Liver (tissue), 9 donors: ENCODE measurements around the gene RBM28. TPM values are rescaled to one million over a fixed set of nuclear protein-coding genes. Genes with fewer than 3 reads are reported as not detected.

ENCODE experiments used
- DNase-seq: peaks from one replicate; pipeline ENCODE4 v3.0.0-alpha.2; 2017; ENCODE audit warnings: low spot score
- H3K27ac ChIP-seq, 2 donors: one replicate each; pipeline ENCODE4 v1.7.0; 2013; ENCODE audit warnings: inconsistent platforms in 2 of 2, low read length in 2 of 2, control low read depth in 1 of 2, low read depth in 1 of 2, mild to moderate bottlenecking in 1 of 2
- H3K27me3 ChIP-seq, 4 donors: one replicate each; pipeline versions ENCODE4 v1.6.1 to v1.7.0; 2013; ENCODE audit warnings: low read length in 3 of 4, inconsistent platforms in 1 of 4, mild to moderate bottlenecking in 1 of 4, moderate library complexity in 1 of 4; ENCODE audit not compliant: control insufficient read depth in 4 of 4, insufficient read depth in 4 of 4
- H3K36me3 ChIP-seq, 4 donors: one replicate each; pipeline versions ENCODE4 v1.6.1 to v1.7.0; 2013; ENCODE audit warnings: low read length in 3 of 4, mild to moderate bottlenecking in 3 of 4, low read depth in 1 of 4, moderate library complexity in 1 of 4; ENCODE audit not compliant: control insufficient read depth in 4 of 4, insufficient read depth in 3 of 4
- H3K4me1 ChIP-seq, 4 donors: one replicate each; pipeline versions ENCODE4 v1.6.1 to v1.7.0; 2013; ENCODE audit warnings: low read length in 3 of 4, mild to moderate bottlenecking in 3 of 4, moderate library complexity in 1 of 4; ENCODE audit not compliant: control insufficient read depth in 4 of 4, insufficient read depth in 4 of 4
- H3K4me3 ChIP-seq, 3 donors: one replicate each; pipeline versions ENCODE4 v1.6.1 to v1.7.0; 2013; ENCODE audit warnings: low read length in 3 of 3, control low read depth in 1 of 3, low read depth in 1 of 3, mild to moderate bottlenecking in 1 of 3
- H3K9ac ChIP-seq, 2 donors: one replicate each; pipeline ENCODE4 v1.7.0; 2013; ENCODE audit warnings: low read length in 2 of 2, mild to moderate bottlenecking in 2 of 2, moderate library complexity in 2 of 2, control low read depth in 1 of 2, low read depth in 1 of 2
- H3K9me3 ChIP-seq, 4 donors: one replicate each; pipeline versions ENCODE4 v1.6.1 to v1.7.0; 2013; ENCODE audit warnings: low read length in 3 of 4; ENCODE audit not compliant: control insufficient read depth in 4 of 4
- ATF3 ChIP-seq: IDR thresholded peaks from 2 replicates; pipeline ENCODE4 v1.6.1; 2016; ENCODE audit warnings: antibody characterized with exemption
- CTCF ChIP-seq: fragments of 150-350 bp; IDR thresholded peaks from 2 replicates; pipeline ENCODE4 v1.5.1; 2017; ENCODE audit warnings: improper control_type of control experiment, low read depth, low read length; ENCODE audit not compliant: missing input control
- EGR1 ChIP-seq, 2 donors: IDR thresholded peaks; 2 replicates each; pipeline ENCODE4 v1.6.1; 2016 to 2018; ENCODE audit warnings: antibody characterized with exemption in 2 of 2, low read depth in 2 of 2
- FOXA1 ChIP-seq: IDR thresholded peaks from 2 replicates; pipeline ENCODE4 v1.6.1; 2016; ENCODE audit warnings: antibody characterized with exemption
- FOXA2 ChIP-seq: IDR thresholded peaks from 2 replicates; pipeline ENCODE4 v1.6.1; 2016; ENCODE audit warnings: antibody characterized with exemption
- GABPA ChIP-seq, 2 donors: IDR thresholded peaks in 1 of 2; conservative IDR thresholded peaks in 1 of 2; 2 replicates each; pipeline ENCODE4 v1.6.1; 2016; ENCODE audit warnings: antibody characterized with exemption in 2 of 2, mild to moderate bottlenecking in 1 of 2, moderate library complexity in 1 of 2
- HNF4A ChIP-seq, 2 donors: conservative IDR thresholded peaks; 2 replicates each; pipeline ENCODE4 v1.6.1; 2016; ENCODE audit warnings: antibody characterized with exemption in 2 of 2, mild to moderate bottlenecking in 2 of 2
- HNF4G ChIP-seq: IDR thresholded peaks from 2 replicates; pipeline ENCODE4 v1.6.1; 2016; ENCODE audit warnings: antibody characterized with exemption
- JUND ChIP-seq, 2 donors: IDR thresholded peaks; 2 replicates each; pipeline ENCODE4 v1.6.1; 2016; ENCODE audit warnings: antibody characterized with exemption in 2 of 2
- MAX ChIP-seq: IDR thresholded peaks from 2 replicates; pipeline ENCODE4 v1.6.1; 2016; ENCODE audit warnings: antibody characterized with exemption
- NR2F2 ChIP-seq: IDR thresholded peaks from 2 replicates; pipeline ENCODE4 v1.6.1; 2016; ENCODE audit warnings: antibody characterized with exemption
- RAD21 ChIP-seq, 2 donors: IDR thresholded peaks; 2 replicates each; pipeline ENCODE4 v1.6.1; 2016; ENCODE audit warnings: antibody characterized with exemption in 2 of 2, mild to moderate bottlenecking in 2 of 2
- REST ChIP-seq: IDR thresholded peaks from 2 replicates; pipeline ENCODE4 v1.6.1; 2016; ENCODE audit warnings: antibody characterized with exemption, mild to moderate bottlenecking
- RXRA ChIP-seq, 2 donors: IDR thresholded peaks; 2 replicates each; pipeline ENCODE4 v1.6.1; 2017 to 2018; ENCODE audit warnings: antibody characterized with exemption in 2 of 2, mild to moderate bottlenecking in 1 of 2
- SP1 ChIP-seq: IDR thresholded peaks from 2 replicates; pipeline ENCODE4 v1.6.1; 2018; ENCODE audit warnings: antibody characterized with exemption, mild to moderate bottlenecking
- TAF1 ChIP-seq: conservative IDR thresholded peaks from 2 replicates; pipeline ENCODE4 v1.6.1; 2016; ENCODE audit warnings: antibody characterized with exemption, mild to moderate bottlenecking
- YY1 ChIP-seq: IDR thresholded peaks from 2 replicates; pipeline ENCODE4 v1.6.1; 2016; ENCODE audit warnings: antibody characterized with exemption, mild to moderate bottlenecking
- ZBTB33 ChIP-seq: IDR thresholded peaks from 2 replicates; pipeline ENCODE4 v1.6.1; 2016; ENCODE audit warnings: antibody characterized with exemption
- WGBS: extraction: QIAGEN DNeasy Blood & Tissue Kit; methylation state at CpG from one replicate; pipeline ENCODE4 v1.1.7; 2013; 5-methylcytosine and 5-hydroxymethylcytosine counted together
- polyA plus RNA-seq, 2 donors: library from polyadenylated mRNA; stranded (reverse) in 1 of 2; unstranded in 1 of 2; fragments of 200-250 nt in 1 of 2; fragments of >200 nt in 1 of 2; fragmentation: Nextera tagmentation in 1 of 2; extraction: Ambion mirVana in 1 of 2; gene quantifications; one replicate each; pipeline versions ENCODE4 v1.2.1 to v1.2.3, GENCODE V29; 2013 to 2015
- total RNA-seq, 2 donors: library from RNA; depleted of rRNA; stranded (reverse); fragments of >200 nt; gene quantifications; one replicate each; pipeline ENCODE4 v1.2.3, GENCODE V29; 2014
- donor health status: healthy.
- donor health status: healthy.
- donor health status: healthy.
- donor health status: healthy.
- donor health status: healthy.

Gene RBM28
- total and polyA plus RNA-seq, 4 donors, result 3.6 to 16.1 (median 11.7) TPM

GRCh38 chr7:128356546-128357216 lies 13.0 kb upstream of the RBM28 start (continued):
- TF ChIP-seq RAD21 (IDR thresholded peaks at IDR 0.05), result no peak

- no peak overlapping the region for H3K4me3 ChIP-seq
- no peak overlapping the region for H3K9ac ChIP-seq
- no peaks in the 10 kb centered on the region for H3K36me3 ChIP-seq
- peaks cover 4 to 14% (median 9%) of the 10 kb centered on the region in 4 donors for H3K4me1 ChIP-seq
- no peak for DNase-seq
- WGBS, result 95% methylated on average over 1 of the region's 1 CpG
- TF ChIP-seq YY1 (no peak), RXRA (IDR thresholded peaks at IDR 0.05) (no peak), TAF1 (no peak), FOXA2 (no peak), RAD21 (IDR thresholded peaks at IDR 0.05) (no peak)
- no peak overlapping the region for H3K27ac ChIP-seq
- no peaks in the 10 kb centered on the region for H3K9me3 ChIP-seq
- H3K27me3 ChIP-seq, result peaks cover 0 to 9% (median 0%) of the 10 kb centered on the region in 4 donors
Measured at GRCh38 chr7:128353610-128354009, 9.9 kb upstream of the RBM28 start.

- no peak for TF ChIP-seq ZBTB33
- no peak for TF ChIP-seq HNF4G
- no peak for TF ChIP-seq FOXA2
- no peak for TF ChIP-seq EGR1 (IDR thresholded peaks at IDR 0.05; ENCODE audit: low read depth in 2 of 2)
- TF ChIP-seq RXRA (IDR thresholded peaks at IDR 0.05), result no peak
- no peak for TF ChIP-seq REST
- TF ChIP-seq GABPA (IDR thresholded peaks at IDR 0.05 in 1 of 2, conservative IDR thresholded peaks at IDR 0.05 in 1 of 2), result no peak
- TF ChIP-seq FOXA1, result no peak
- no peak for TF ChIP-seq MAX
- no peak for TF ChIP-seq HNF4A (conservative IDR thresholded peaks at IDR 0.05)
- no peak for TF ChIP-seq NR2F2
- no peak for TF ChIP-seq YY1
- TF ChIP-seq ATF3, result no peak
- no peak for TF ChIP-seq RAD21 (IDR thresholded peaks at IDR 0.05)
- no peak for TF ChIP-seq CTCF
- no peak for TF ChIP-seq SP1
- no peak for TF ChIP-seq JUND (IDR thresholded peaks at IDR 0.05)
- TF ChIP-seq TAF1, result no peak
- Histone ChIP-seq H3K9ac (no peak overlapping the region), H3K4me3 (no peak overlapping the region), H3K36me3 (no peaks in the 10 kb centered on the region), H3K27ac (no peak overlapping the region), H3K27me3 (peaks cover 0 to 9% (median 0%) of the 10 kb centered on the region in 4 donors), H3K4me1 (peaks cover 4 to 14% (median 9%) of the 10 kb centered on the region in 4 donors), H3K9me3 (no peaks in the 10 kb centered on the region)
- 81% methylated on average over 3 of the region's 3 CpGs for WGBS
- DNase-seq, result no peak
Measured at GRCh38 chr7:128353189-128353588, 9.5 kb upstream of the RBM28 start.
